H1 (cell line): ENCODE results near the gene CHRNA4. TPM values are rescaled to one million over a fixed set of nuclear protein-coding genes. Genes with fewer than 3 reads are reported as not detected.
"Not testable (repeated sequence)": the region's sequence is repeated elsewhere in the genome, so short reads cannot be mapped to it uniquely, and the experiment has no call there.

Source experiments
- CTCF ChIA-PET: fragments of 300-600 bp; sonication (Branson Sonifier 250); formaldehyde crosslinking; loops from one replicate; lab custom pipeline; 2021; ENCODE audit not compliant: partially characterized antibody; lab: Charles Lee
- POLR2A ChIA-PET: fragments of 300-600 bp; sonication (Branson Sonifier 250); formaldehyde crosslinking; loops from one replicate; lab custom pipeline; 2021; ENCODE audit warnings: inconsistent platforms; ENCODE audit not compliant: partially characterized antibody; lab: Charles Lee
- DNase-seq, 2 experiments: peaks; one replicate each; pipeline versions ENCODE4 v3.0.0 to v3.0.0-alpha.2; 2010 to 2022; ENCODE audit warnings: low spot score in 2 of 2, low read depth in 1 of 2, mixed read lengths in 1 of 2
- FAIRE-seq: peaks from 2 replicates; lab custom pipeline; 2011; peaks lifted over from hg19 to GRCh38; lab: Jason Lieb, UNC
- H2AFZ ChIP-seq: 2 replicates; pipeline ENCODE4 v1.8.1; 2012; ENCODE audit warnings: low read length, inconsistent platforms
- H2AK5ac ChIP-seq: 2 replicates; pipeline ENCODE4 v1.6.1; 2013; ENCODE audit warnings: low read depth, low read length
- H2BK120ac ChIP-seq: replicated peaks from 2 replicates; pipeline ENCODE3; 2013; ENCODE audit warnings: low read depth, low read length, inconsistent platforms
- H2BK12ac ChIP-seq: 2 replicates; pipeline ENCODE4 v1.6.1; 2013; ENCODE audit warnings: low read depth, low read length
- H2BK15ac ChIP-seq: 2 replicates; pipeline ENCODE4 v1.6.1; 2013; ENCODE audit warnings: low read length
- H2BK20ac ChIP-seq: 2 replicates; pipeline ENCODE4 v1.6.1; 2013; ENCODE audit warnings: low read length
- H2BK5ac ChIP-seq: 2 replicates; pipeline ENCODE4 v1.6.1; 2013; ENCODE audit warnings: low read depth, low read length
- H3K14ac ChIP-seq: 2 replicates; pipeline ENCODE4 v1.6.1; 2013; ENCODE audit warnings: inconsistent platforms; ENCODE audit not compliant: insufficient read length
- H3K18ac ChIP-seq: 2 replicates; pipeline ENCODE4 v1.6.1; 2013; ENCODE audit warnings: low read length; ENCODE audit errors: extremely low read depth
- H3K23ac ChIP-seq: 2 replicates; pipeline ENCODE4 v1.6.1; 2013; ENCODE audit warnings: inconsistent platforms; ENCODE audit not compliant: insufficient read length
- H3K23me2 ChIP-seq: 2 replicates; pipeline ENCODE4 v1.6.1; 2013; ENCODE audit warnings: low read depth, low read length
- H3K27ac ChIP-seq: 2 replicates; pipeline ENCODE4 v1.6.1; 2011; ENCODE audit warnings: low read depth, low read length, inconsistent platforms
- H3K27me3 ChIP-seq, 4 experiments: replicated peaks in 1 of 4; 1 replicate in 1 of 4; 2 replicates in 3 of 4; pipeline versions ENCODE4 v1.6.1 to v1.8.1; 2011 to 2013; ENCODE audit warnings: low read length in 3 of 4, mild to moderate bottlenecking in 3 of 4, inconsistent platforms in 2 of 4, mixed read lengths in 2 of 4, moderate library complexity in 1 of 4; ENCODE audit not compliant: control insufficient read depth in 3 of 4, insufficient read depth in 3 of 4; ENCODE audit errors: extremely low read depth in 1 of 4
- H3K36me3 ChIP-seq, 4 experiments: 2 replicates each; pipeline versions ENCODE4 v1.6.1 to v1.8.1; 2011 to 2013; ENCODE audit warnings: mild to moderate bottlenecking in 4 of 4, low read length in 3 of 4, moderate library complexity in 2 of 4, control low read depth in 1 of 4, inconsistent platforms in 1 of 4; ENCODE audit not compliant: insufficient read depth in 4 of 4, control insufficient read depth in 2 of 4
- H3K4ac ChIP-seq: replicated peaks from 2 replicates; pipeline ENCODE3; 2013; ENCODE audit warnings: low read length, low read depth, mixed read lengths, inconsistent platforms; ENCODE audit not compliant: insufficient read length
- H3K4me1 ChIP-seq, 4 experiments: replicated peaks in 1 of 4; 1 replicate in 1 of 4; 2 replicates in 3 of 4; pipeline versions ENCODE4 v1.6.1 to v1.8.1; 2011 to 2013; ENCODE audit warnings: low read length in 3 of 4, inconsistent platforms in 2 of 4, mixed read lengths in 1 of 4; ENCODE audit not compliant: insufficient read depth in 4 of 4, control insufficient read depth in 3 of 4
- H3K4me2 ChIP-seq, 2 experiments: 2 replicates each; pipeline versions ENCODE4 v1.6.1 to v1.8.1; 2011 to 2013; ENCODE audit warnings: low read depth in 2 of 2, low read length in 2 of 2, control low read depth in 1 of 2, inconsistent platforms in 1 of 2, mild to moderate bottlenecking in 1 of 2; ENCODE audit not compliant: insufficient read depth in 1 of 2
- H3K4me3 ChIP-seq, 4 experiments: fragments of 200-600, 300-600 bp in 1 of 4; sonication (generic), shearing (Covaris generic), sonication (Bioruptor Twin) in 1 of 4; 2 replicates each; pipeline versions ENCODE4 v1.5.1 to v1.8.1; 2011 to 2016; ENCODE audit warnings: low read length in 4 of 4, low read depth in 3 of 4, control low read depth in 2 of 4, inconsistent platforms in 2 of 4, mild to moderate bottlenecking in 2 of 4, mixed read lengths in 1 of 4, moderate library complexity in 1 of 4; ENCODE audit not compliant: insufficient read depth in 2 of 4; ENCODE audit errors: extremely low read depth in 1 of 4
- H3K56ac ChIP-seq: replicated peaks from 2 replicates; pipeline ENCODE3; 2013; ENCODE audit warnings: low read depth, mild to moderate bottlenecking, mixed read lengths, low read length, inconsistent platforms; ENCODE audit not compliant: insufficient read length
- H3K79me1 ChIP-seq: 2 replicates; pipeline ENCODE4 v1.6.1; 2013; ENCODE audit warnings: low read depth, low read length, control low read depth
- H3K79me2 ChIP-seq, 2 experiments: 2 replicates each; pipeline versions ENCODE4 v1.6.1 to v1.8.1; 2012 to 2013; ENCODE audit warnings: low read length in 2 of 2, mild to moderate bottlenecking in 2 of 2, inconsistent platforms in 1 of 2; ENCODE audit not compliant: insufficient read depth in 2 of 2, control insufficient read depth in 1 of 2
- H3K9ac ChIP-seq, 4 experiments: replicated peaks in 1 of 4; 1 replicate in 1 of 4; 2 replicates in 3 of 4; pipeline versions ENCODE4 v1.6.1 to v1.8.1; 2011 to 2013; ENCODE audit warnings: low read depth in 3 of 4, low read length in 3 of 4, control low read depth in 2 of 4, mild to moderate bottlenecking in 2 of 4, moderate library complexity in 2 of 4, inconsistent platforms in 1 of 4; ENCODE audit errors: extremely low read depth in 1 of 4
- H3K9me3 ChIP-seq, 2 experiments: 2 replicates each; pipeline versions ENCODE4 v1.6.1 to v1.8.1; 2012 to 2013; ENCODE audit warnings: mild to moderate bottlenecking in 2 of 2, moderate library complexity in 2 of 2, control low read depth in 1 of 2, inconsistent platforms in 1 of 2, low read depth in 1 of 2, low read length in 1 of 2, mixed read lengths in 1 of 2; ENCODE audit not compliant: insufficient read depth in 2 of 2
- H4K20me1 ChIP-seq, 2 experiments: replicated peaks in 1 of 2; 2 replicates each; pipeline versions ENCODE3 to v1.8.1; 2011 to 2013; ENCODE audit warnings: inconsistent platforms in 2 of 2, low read length in 2 of 2, mild to moderate bottlenecking in 1 of 2; ENCODE audit not compliant: insufficient read depth in 2 of 2, control insufficient read depth in 1 of 2
- H4K5ac ChIP-seq: 2 replicates; pipeline ENCODE4 v1.6.1; 2013; ENCODE audit warnings: low read length, low read depth, mixed read lengths, inconsistent platforms; ENCODE audit not compliant: insufficient read length
- H4K8ac ChIP-seq: 2 replicates; pipeline ENCODE4 v1.8.0; 2013; ENCODE audit warnings: mild to moderate bottlenecking, moderate library complexity, low read length, inconsistent platforms; ENCODE audit not compliant: insufficient read depth; ENCODE audit errors: extremely low read depth
- H4K91ac ChIP-seq: replicated peaks from 2 replicates; pipeline ENCODE3; 2013; ENCODE audit warnings: low read length, mixed read lengths, inconsistent platforms; ENCODE audit not compliant: insufficient read length
- TEAD4 ChIP-seq: IDR thresholded peaks from 2 replicates; pipeline ENCODE4 v1.6.1; 2012; ENCODE audit warnings: low read depth, low read length, inconsistent platforms, mixed read lengths
- YY1 ChIP-seq: IDR thresholded peaks from 2 replicates; pipeline ENCODE4 v1.6.1; 2011; ENCODE audit warnings: low read depth, mild to moderate bottlenecking, low read length
- WGBS, 2 experiments: shearing (Covaris generic) in 1 of 2; methylation state at CpG; one replicate each; pipeline versions ENCODE4 v1.1.6 to v1.1.7; 2013 to 2015; ENCODE audit warnings: low lambda C conversion rate in 2 of 2, mixed read lengths in 2 of 2, inconsistent platforms in 1 of 2, low coverage in 1 of 2, missing lambda C conversion rate in 1 of 2; ENCODE audit not compliant: insufficient replicate concordance in 2 of 2, insufficient coverage in 1 of 2, insufficient read length in 1 of 2; ENCODE audit errors: extremely low coverage in 1 of 2, missing lambda C conversion rate in 1 of 2; 5-methylcytosine and 5-hydroxymethylcytosine counted together
- polyA plus RNA-seq, 7 experiments: library from polyadenylated mRNA; depleted of rRNA in 3 of 7; stranded (reverse) in 5 of 7; unstranded in 2 of 7; fragments of >200 nt in 5 of 7; fragments of 200-250 nt in 2 of 7; gene quantifications; 1 replicate in 5 of 7; 2 replicates in 1 of 7; 4 replicates in 1 of 7; pipeline versions ENCODE4 v1.2.1 to v1.2.3, GENCODE V29; 2011 to 2013; ENCODE audit warnings: missing spikeins in 2 of 7, mixed read lengths in 2 of 7
- total RNA-seq: library from RNA; stranded (reverse); fragmentation: NEBNext Ultra II Directional; extraction: Animal tissue kit (Norgen Biotek cat#: 25700); gene quantifications from 2 replicates; pipeline ENCODE4 v1.2.1, GENCODE V29; 2021

Gene CHRNA4
- total and polyA plus RNA-seq, 2 of the 8 experiments (the other 6 are each of a cell fraction or from before 2014, with no cell fraction given) = 4.3 to 5.7 TPM

DNA sequence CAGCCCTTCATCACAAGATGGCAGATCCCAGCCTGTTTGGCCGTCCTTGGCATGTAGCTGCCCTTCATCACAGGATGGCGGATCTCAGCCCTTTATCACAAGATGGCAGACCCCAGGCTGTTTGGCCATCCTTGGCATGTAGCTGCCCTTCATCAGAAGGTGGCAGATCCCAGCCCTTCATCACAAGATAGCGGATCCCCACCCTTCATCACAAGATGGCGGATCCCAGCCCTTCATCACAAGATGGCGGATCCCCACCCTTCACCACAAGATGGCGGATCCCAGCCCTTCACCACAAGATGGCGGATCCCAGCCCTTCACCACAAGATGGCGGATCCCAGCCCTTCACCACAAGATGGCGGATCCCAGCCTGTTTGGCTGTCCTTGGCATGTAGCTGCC is 26.1 kb downstream of the CHRNA4 start:
- WGBS, 2 experiments = 87% methylated on average over 9 of the region's 9 CpGs; no CpG with 5 or more reads in 1 of the 2 experiments
- H3K79me2 ChIP-seq, H3K23ac ChIP-seq, H3K4me1 ChIP-seq, H3K27me3 ChIP-seq, H3K14ac ChIP-seq, DNase-seq, H2BK12ac ChIP-seq, H3K9ac ChIP-seq, FAIRE-seq, H3K23me2 ChIP-seq, H3K27ac ChIP-seq, H2AFZ ChIP-seq, H4K91ac ChIP-seq, H4K20me1 ChIP-seq, H3K4me3 ChIP-seq, H3K79me1 ChIP-seq, H2BK5ac ChIP-seq, H3K36me3 ChIP-seq, H2BK15ac ChIP-seq, H3K4me2 ChIP-seq, POLR2A ChIA-PET, H2BK120ac ChIP-seq, H3K4ac ChIP-seq, H3K18ac ChIP-seq, H3K56ac ChIP-seq, H4K5ac ChIP-seq, H2BK20ac ChIP-seq: not testable (repeated sequence)
- H3K9me3 ChIP-seq = peaks cover 10 to 20% of the 10 kb centered on the region in 2 experiments
- H4K8ac ChIP-seq = peak overlapping the region; percentile 57; the same call in 1 of the 2 replicates
- CTCF ChIA-PET = interaction anchor here (0.8 to 2.0 kb wide), 8 partner anchors 12 to 149 kb away, joined by 3 to 8 read pairs (median 3); no protein-coding TSS in a partner anchor
- 0 out of 2 replicates have a peak overlapping the region, but pooled peaks have one; percentile 53 for H2AK5ac ChIP-seq
- TF ChIP-seq TEAD4 = peak; percentile 38; the same call in 1 of the 2 replicates
- TF ChIP-seq YY1 = peak; percentile 94
